Trophoblast cell (in vitro differentiated cells and primary cell): Measurements from ENCODE around the gene CHAF1A.

ENCODE experiments used
- DNase-seq, 2 donors: peaks; one replicate each; pipeline ENCODE4 v3.0.0-alpha.2; 2016
- H2AFZ ChIP-seq: 2 replicates; pipeline ENCODE4 v1.6.1; 2013; ENCODE audit warnings: low read length, moderate library complexity, mild to moderate bottlenecking; ENCODE audit not compliant: insufficient read depth, poor library complexity
- H2AK5ac ChIP-seq: 2 replicates; pipeline ENCODE4 v1.6.1; 2013; ENCODE audit warnings: mild to moderate bottlenecking, low read length
- H2BK120ac ChIP-seq: 2 replicates; pipeline ENCODE4 v1.6.1; 2013; ENCODE audit warnings: low read length, mild to moderate bottlenecking, moderate library complexity; ENCODE audit not compliant: insufficient read depth, poor library complexity
- H2BK12ac ChIP-seq: 2 replicates; pipeline ENCODE4 v1.6.1; 2013; ENCODE audit warnings: mild to moderate bottlenecking, low read length, moderate library complexity
- H2BK5ac ChIP-seq: 2 replicates; pipeline ENCODE4 v1.6.1; 2013; ENCODE audit warnings: low read length, low read depth, moderate library complexity, mild to moderate bottlenecking; ENCODE audit not compliant: poor library complexity
- H3K14ac ChIP-seq: 2 replicates; pipeline ENCODE4 v1.6.1; 2013; ENCODE audit warnings: mild to moderate bottlenecking, low read length
- H3K18ac ChIP-seq: 2 replicates; pipeline ENCODE4 v1.6.1; 2013; ENCODE audit warnings: mild to moderate bottlenecking, low read length
- H3K23ac ChIP-seq: 2 replicates; pipeline ENCODE4 v1.6.1; 2013; ENCODE audit warnings: low read length
- H3K27ac ChIP-seq: 2 replicates; pipeline ENCODE4 v1.5.1; 2013; ENCODE audit warnings: low read depth, mild to moderate bottlenecking, inconsistent platforms, low read length, moderate library complexity
- H3K27me3 ChIP-seq: 2 replicates; pipeline ENCODE4 v1.6.1; 2013; ENCODE audit warnings: inconsistent platforms, mild to moderate bottlenecking, low read length, moderate library complexity; ENCODE audit not compliant: insufficient read depth
- H3K36me3 ChIP-seq, 2 experiments: 1 replicate in 1 of 2; 2 replicates in 1 of 2; pipeline ENCODE4 v1.6.1; 2013; ENCODE audit warnings: low read length in 2 of 2, mild to moderate bottlenecking in 2 of 2, moderate library complexity in 1 of 2; ENCODE audit not compliant: insufficient read depth in 2 of 2, control insufficient read depth in 1 of 2
- H3K4ac ChIP-seq: 2 replicates; pipeline ENCODE4 v1.6.1; 2013; ENCODE audit warnings: low read depth, mild to moderate bottlenecking, low read length, moderate library complexity
- H3K4me1 ChIP-seq, 2 experiments: 1 replicate in 1 of 2; 2 replicates in 1 of 2; pipeline ENCODE4 v1.6.1; 2013; ENCODE audit warnings: low read length in 2 of 2, mild to moderate bottlenecking in 2 of 2, moderate library complexity in 1 of 2; ENCODE audit not compliant: insufficient read depth in 2 of 2, control insufficient read depth in 1 of 2
- H3K4me2 ChIP-seq: 2 replicates; pipeline ENCODE4 v1.6.1; 2013; ENCODE audit warnings: inconsistent platforms, mild to moderate bottlenecking, low read length, moderate library complexity
- H3K4me3 ChIP-seq: 2 replicates; pipeline ENCODE4 v1.5.1; 2013; ENCODE audit warnings: mild to moderate bottlenecking, low read depth, low read length, inconsistent platforms
- H3K79me1 ChIP-seq: one replicate; pipeline ENCODE4 v1.6.1; 2013; ENCODE audit warnings: low read length
- H3K79me2 ChIP-seq: 2 replicates; pipeline ENCODE4 v1.6.1; 2013; ENCODE audit warnings: low read length, mild to moderate bottlenecking; ENCODE audit not compliant: control insufficient read depth, insufficient read depth, poor library complexity
- H3K9ac ChIP-seq: 2 replicates; pipeline ENCODE4 v1.6.1; 2013; ENCODE audit warnings: mild to moderate bottlenecking, low read length
- H3K9me3 ChIP-seq: 2 replicates; pipeline ENCODE4 v1.6.1; 2013; ENCODE audit warnings: low read depth, mild to moderate bottlenecking, control low read depth, inconsistent platforms, low read length; ENCODE audit not compliant: insufficient read depth
- H4K12ac ChIP-seq: 2 replicates; pipeline ENCODE4 v1.6.1; 2013; ENCODE audit warnings: low read depth, mild to moderate bottlenecking, low read length, moderate library complexity
- H4K8ac ChIP-seq: 2 replicates; pipeline ENCODE4 v1.6.1; 2013; ENCODE audit warnings: low read depth, mild to moderate bottlenecking, low read length, moderate library complexity
- H4K91ac ChIP-seq: one replicate; pipeline ENCODE4 v1.6.1; 2013; ENCODE audit warnings: low read depth, mild to moderate bottlenecking, low read length, moderate library complexity
- WGBS: extraction: QIAGEN DNeasy Blood & Tissue Kit; methylation state at CpG from one replicate; pipeline ENCODE4 v1.1.7; 2013; ENCODE audit warnings: missing lambda C conversion rate; ENCODE audit not compliant: insufficient read length, insufficient coverage; ENCODE audit errors: extremely low coverage; 5-methylcytosine and 5-hydroxymethylcytosine counted together

The CHAF1A gene

DNA sequence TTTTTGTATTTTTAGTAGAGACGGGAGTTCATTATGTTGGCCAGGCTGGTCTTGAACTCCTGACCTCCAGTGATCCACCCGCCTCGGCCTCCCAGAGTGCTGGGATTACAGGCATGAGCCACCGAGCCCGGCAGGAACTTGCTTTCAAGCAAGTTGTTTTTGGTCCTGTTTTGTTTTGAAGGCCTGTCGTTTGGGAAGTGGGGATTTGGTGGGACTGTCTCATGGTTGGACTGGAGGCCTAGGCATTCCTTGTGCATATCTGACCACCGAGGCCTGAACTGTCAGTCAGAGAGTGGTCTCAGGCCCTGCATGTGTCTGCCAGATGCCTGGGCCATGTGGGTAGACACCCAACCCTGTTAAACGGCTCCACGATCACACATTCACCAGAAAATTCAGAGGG lies 28.9 kb downstream of the CHAF1A start:
- Histone ChIP-seq H3K4ac (no peak overlapping the region), H3K9me3 (peaks cover 1% of the 10 kb centered on the region), H3K79me2 (no peaks in the 10 kb centered on the region), H3K4me2 (no peak overlapping the region), H2BK5ac (no peak overlapping the region), H3K27ac (no peak overlapping the region), H3K27me3 (no peaks in the 10 kb centered on the region), H3K9ac (no peak overlapping the region), H3K4me3 (no peak overlapping the region), H3K79me1 (no peaks in the 10 kb centered on the region), H3K14ac (no peak overlapping the region), H3K36me3 (peaks cover 71% of the 10 kb centered on the region in 2 experiments), H2AFZ (no peak overlapping the region), H4K91ac (no peak overlapping the region), H2BK120ac (no peak overlapping the region), H4K12ac (no peak overlapping the region), H4K8ac (no peak overlapping the region), H3K18ac (no peak overlapping the region), H2BK12ac (no peak overlapping the region), H3K23ac (no peak overlapping the region), H2AK5ac (no peak overlapping the region), H3K4me1 (no peaks in the 10 kb centered on the region)
- 83% methylated on average over 1 of the region's 9 CpGs for WGBS
- no peak for DNase-seq

DNA sequence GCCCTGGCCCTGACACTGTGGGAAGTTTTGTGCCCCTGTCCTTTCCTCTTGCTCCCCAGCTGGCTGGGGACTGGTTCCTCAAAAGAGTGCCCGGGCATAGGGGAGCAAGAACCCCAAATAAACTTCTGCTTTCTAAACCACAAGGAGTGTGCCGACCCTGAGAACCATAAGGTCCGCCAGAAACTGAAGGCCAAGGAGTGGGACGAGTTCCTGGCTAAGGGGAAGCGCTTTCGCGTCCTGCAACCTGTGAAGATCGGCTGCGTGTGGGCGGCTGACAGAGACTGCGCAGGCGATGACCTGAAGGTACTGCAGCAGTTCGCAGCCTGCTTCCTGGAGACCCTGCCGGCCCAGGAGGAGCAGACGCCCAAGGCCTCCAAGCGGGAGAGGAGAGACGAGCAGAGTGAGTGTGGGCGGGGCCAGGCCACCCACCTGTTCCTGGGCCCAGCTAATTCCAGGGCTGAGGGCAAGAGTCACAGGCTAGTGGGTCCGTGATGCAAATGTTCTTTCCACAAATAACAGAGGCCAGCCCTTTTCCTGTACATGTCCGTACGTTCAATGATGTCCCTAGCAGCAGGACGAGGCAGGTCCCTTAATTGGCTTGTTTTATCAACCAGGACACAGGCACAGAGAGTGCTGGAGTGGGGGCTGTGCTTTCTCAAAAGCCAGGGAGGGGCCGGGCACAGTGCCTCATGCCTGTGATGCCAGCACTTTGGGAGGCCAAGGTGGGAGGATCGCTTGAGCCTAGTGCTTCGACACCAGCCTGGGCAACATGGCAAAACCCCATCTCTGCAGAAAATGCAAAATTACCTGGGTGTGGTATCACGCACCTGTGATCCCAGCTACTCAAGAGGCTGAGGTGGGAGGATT lies 29.6 kb downstream of the CHAF1A start:
- H2AFZ ChIP-seq: no peak overlapping the region

GRCh38 chr19:4432918-4433506 lies 30.6 kb downstream of the CHAF1A start:
- WGBS: no CpG with 5 or more reads among the region's 28 CpGs
- Histone ChIP-seq H3K79me2 (no peaks in the 10 kb centered on the region), H4K8ac (no peak overlapping the region), H3K9me3 (peaks cover 1% of the 10 kb centered on the region), H3K79me1 (no peaks in the 10 kb centered on the region), H3K36me3 (peaks cover 79 to 82% of the 10 kb centered on the region in 2 experiments), H3K4me1 (no peaks in the 10 kb centered on the region), H4K12ac (no peak overlapping the region), H3K18ac (no peak overlapping the region), H3K9ac (no peak overlapping the region), H2AK5ac (no peak overlapping the region), H3K23ac (no peak overlapping the region), H3K4me3 (no peak overlapping the region), H3K4ac (no peak overlapping the region), H4K91ac (no peak overlapping the region), H3K27ac (no peak overlapping the region), H3K14ac (no peak overlapping the region), H2BK5ac (no peak overlapping the region), H3K27me3 (no peaks in the 10 kb centered on the region), H3K4me2 (no peak overlapping the region), H2BK12ac (no peak overlapping the region), H2BK120ac (no peak overlapping the region), H2AFZ (no peak overlapping the region)
- no peak for DNase-seq

More for the DNA sequence above, 29.6 kb downstream of the CHAF1A start:
- Histone ChIP-seq H3K23ac (no peak overlapping the region), H3K9ac (no peak overlapping the region), H3K79me2 (no peaks in the 10 kb centered on the region), H2BK120ac (no peak overlapping the region), H3K14ac (no peak overlapping the region), H4K91ac (no peak overlapping the region), H2BK12ac (no peak overlapping the region), H2BK5ac (no peak overlapping the region), H3K4me3 (no peak overlapping the region), H3K4me2 (no peak overlapping the region), H3K18ac (no peak overlapping the region), H3K36me3 (peaks cover 75 to 79% of the 10 kb centered on the region in 2 experiments), H4K8ac (no peak overlapping the region), H3K27me3 (no peaks in the 10 kb centered on the region), H3K9me3 (peaks cover 1% of the 10 kb centered on the region), H3K4ac (no peak overlapping the region), H3K27ac (no peak overlapping the region), H4K12ac (no peak overlapping the region), H2AK5ac (no peak overlapping the region), H3K79me1 (no peaks in the 10 kb centered on the region), H3K4me1 (no peaks in the 10 kb centered on the region)
- no CpG with 5 or more reads among the region's 26 CpGs for WGBS
- peak in 1 of 2 donors; percentile 15 for DNase-seq

DNA sequence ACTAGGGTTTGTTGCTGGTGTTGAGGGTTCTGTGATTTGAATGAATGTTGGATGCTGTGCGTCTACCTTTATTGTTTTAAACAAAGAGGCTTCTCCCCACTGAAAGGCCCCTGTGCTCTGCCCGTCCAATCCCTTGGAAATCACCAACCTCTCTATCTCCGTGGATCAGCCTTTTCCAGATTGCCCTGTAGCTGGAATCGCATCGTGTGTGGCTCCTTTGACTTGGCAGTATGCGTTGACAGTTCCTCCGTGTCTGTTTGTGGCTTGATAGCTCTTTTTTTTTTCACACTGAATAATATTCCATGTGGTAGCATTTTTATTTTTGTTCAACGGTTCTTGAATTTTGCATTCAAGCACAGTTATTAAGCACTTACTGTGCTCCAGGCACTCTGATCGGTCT lies 32.0 kb downstream of the CHAF1A start:
- Histone ChIP-seq H3K4me2 (no peak overlapping the region), H3K79me2 (no peaks in the 10 kb centered on the region), H4K12ac (no peak overlapping the region), H2BK5ac (no peak overlapping the region), H2BK120ac (no peak overlapping the region), H2AFZ (no peak overlapping the region), H3K79me1 (no peaks in the 10 kb centered on the region), H3K14ac (no peak overlapping the region), H3K27ac (no peak overlapping the region), H2AK5ac (no peak overlapping the region), H3K36me3 (peaks cover 73 to 74% of the 10 kb centered on the region in 2 experiments), H3K4me3 (no peak overlapping the region), H3K23ac (no peak overlapping the region), H2BK12ac (no peak overlapping the region), H4K8ac (no peak overlapping the region), H3K4ac (no peak overlapping the region), H3K9ac (no peak overlapping the region), H3K4me1 (no peaks in the 10 kb centered on the region), H4K91ac (no peak overlapping the region), H3K27me3 (no peaks in the 10 kb centered on the region), H3K18ac (no peak overlapping the region), H3K9me3 (peaks cover 1% of the 10 kb centered on the region)
- no CpG with 5 or more reads among the region's 9 CpGs for WGBS
- no peak for DNase-seq
